Parathyroid adenoma (tissue), 2 donors: ENCODE data around the gene RNF4.

ENCODE experiments used
- H2AFZ ChIP-seq: fragments of 300-600 bp; sonication (generic); one replicate; pipeline ENCODE4 v1.7.0; 2017; ENCODE audit warnings: antibody characterized with exemption, mild to moderate bottlenecking
- H3K27ac ChIP-seq: fragments of 300-600 bp; sonication (generic); one replicate; pipeline ENCODE4 v1.7.0; 2017
- H3K27me3 ChIP-seq: fragments of 300-600 bp; sonication (generic); one replicate; pipeline ENCODE4 v1.7.0; 2017; ENCODE audit warnings: low read length; ENCODE audit not compliant: control insufficient read depth, insufficient read depth
- H3K36me3 ChIP-seq: fragments of 300-600 bp; sonication (generic); one replicate; pipeline ENCODE4 v1.7.0; 2017; ENCODE audit warnings: low read length; ENCODE audit not compliant: control insufficient read depth, insufficient read depth
- H3K4me1 ChIP-seq: fragments of 300-600 bp; sonication (generic); one replicate; pipeline ENCODE4 v1.7.0; 2017; ENCODE audit warnings: control low read depth
- H3K4me2 ChIP-seq: fragments of 300-600 bp; sonication (generic); one replicate; pipeline ENCODE4 v1.7.0; 2017; ENCODE audit warnings: low read length
- H3K4me3 ChIP-seq: fragments of 300-600 bp; sonication (generic); one replicate; pipeline ENCODE4 v1.7.0; 2017; ENCODE audit warnings: low read depth, low read length
- H3K79me2 ChIP-seq: fragments of 300-600 bp; sonication (generic); one replicate; pipeline ENCODE4 v1.7.0; 2017; ENCODE audit warnings: control low read depth
- H3K9ac ChIP-seq: fragments of 300-600 bp; sonication (generic); one replicate; pipeline ENCODE4 v1.7.0; 2017; ENCODE audit warnings: mild to moderate bottlenecking
- H3K9me3 ChIP-seq: fragments of 300-600 bp; sonication (generic); one replicate; pipeline ENCODE4 v1.7.0; 2017; ENCODE audit warnings: low read length; ENCODE audit not compliant: control insufficient read depth
- CTCF ChIP-seq: fragments of 300-600 bp; sonication (generic); IDR thresholded peaks from one replicate; pipeline ENCODE4 v1.7.0; 2017; ENCODE audit warnings: antibody characterized with exemption, mild to moderate bottlenecking
- donor health status: primary hyperparathyroidism.

The RNF4 gene

GRCh38 chr4:2501034-2501594, 32.2 kb downstream of the RNF4 start:
- Histone ChIP-seq H3K4me2 (no peak overlapping the region), H3K9me3 (no peaks in the 10 kb centered on the region), H3K27ac (no peak overlapping the region), H3K27me3 (no peaks in the 10 kb centered on the region), H3K4me1 (no peaks in the 10 kb centered on the region), H2AFZ (no peak overlapping the region), H3K79me2 (no peaks in the 10 kb centered on the region), H3K4me3 (no peak overlapping the region), H3K36me3 (no peaks in the 10 kb centered on the region), H3K9ac (no peak overlapping the region)
- TF ChIP-seq CTCF = no peak

- Histone ChIP-seq H3K27ac (no peak overlapping the region), H3K9ac (no peak overlapping the region), H3K27me3 (no peaks in the 10 kb centered on the region), H3K9me3 (no peaks in the 10 kb centered on the region), H3K4me1 (no peaks in the 10 kb centered on the region), H3K4me3 (no peak overlapping the region), H3K79me2 (no peaks in the 10 kb centered on the region), H2AFZ (no peak overlapping the region), H3K4me2 (no peak overlapping the region), H3K36me3 (no peaks in the 10 kb centered on the region)
- TF ChIP-seq CTCF = no peak
These were observed 34.9 kb downstream of the RNF4 start for GRCh38 chr4:2503809-2504208.

DNA sequence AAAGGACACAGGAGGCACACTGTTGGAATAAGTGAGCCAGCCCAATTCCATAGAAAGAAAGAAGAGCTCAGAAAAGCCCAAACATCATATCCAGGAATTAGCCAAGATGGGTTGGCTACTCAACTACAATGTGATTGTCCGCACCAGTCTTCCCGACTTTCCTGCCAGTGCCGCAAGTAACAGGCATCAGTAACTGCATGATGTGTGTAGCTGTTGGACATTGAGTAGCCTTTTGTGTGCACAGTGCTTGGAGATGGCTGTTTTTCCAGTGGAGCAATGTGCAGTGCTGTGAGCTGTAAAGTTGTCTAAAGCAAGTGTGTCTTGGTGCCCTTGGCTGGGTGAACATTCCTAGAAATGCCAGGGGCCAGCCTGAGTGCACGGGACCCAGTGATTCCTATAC, 38.4 kb downstream of the RNF4 start:
- Histone ChIP-seq H3K9me3 (no peaks in the 10 kb centered on the region), H3K27ac (no peak overlapping the region), H3K4me2 (no peak overlapping the region), H3K4me3 (no peak overlapping the region), H3K9ac (no peak overlapping the region), H3K4me1 (no peaks in the 10 kb centered on the region), H2AFZ (no peak overlapping the region), H3K27me3 (no peaks in the 10 kb centered on the region), H3K36me3 (no peaks in the 10 kb centered on the region), H3K79me2 (no peaks in the 10 kb centered on the region)
- TF ChIP-seq CTCF = no peak

DNA sequence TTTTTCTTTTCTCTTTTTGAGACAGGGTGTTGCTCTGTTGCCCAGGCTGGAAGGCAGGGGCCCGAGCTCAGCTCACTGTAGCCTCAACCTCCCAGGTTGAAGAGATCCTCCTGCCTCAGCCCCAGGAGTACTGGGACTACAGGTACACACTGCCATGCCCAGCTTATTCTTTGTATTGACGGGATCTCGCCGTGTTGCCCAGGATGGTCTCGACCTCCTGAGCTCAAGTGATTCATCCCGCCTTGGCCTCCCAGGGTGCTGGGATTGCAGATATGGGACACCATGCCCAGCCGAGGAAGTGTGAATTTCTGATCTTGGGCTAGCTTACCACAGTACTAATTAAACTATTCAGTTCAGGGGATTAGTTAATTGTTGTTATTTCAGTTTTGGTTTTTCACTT, 38.9 kb downstream of the RNF4 start:
- TF ChIP-seq CTCF = no peak
- H3K4me3 ChIP-seq = no peak overlapping the region
- no peaks in the 10 kb centered on the region for H3K79me2 ChIP-seq
- no peak overlapping the region for H3K4me2 ChIP-seq
- no peak overlapping the region for H2AFZ ChIP-seq
- no peaks in the 10 kb centered on the region for H3K27me3 ChIP-seq
- no peak overlapping the region for H3K9ac ChIP-seq
- H3K4me1 ChIP-seq = no peaks in the 10 kb centered on the region
- no peaks in the 10 kb centered on the region for H3K36me3 ChIP-seq
- H3K27ac ChIP-seq = no peak overlapping the region
- no peaks in the 10 kb centered on the region for H3K9me3 ChIP-seq
